HepG2 (cell line): ENCODE results near the gene SIGLEC7. TPM values are rescaled to one million over a fixed set of nuclear protein-coding genes. Genes with fewer than 3 reads are reported as not detected.
A peak's percentile ranks its signal among the peaks of the same experiment; 100 is the strongest.

Source experiments
- AKNA ChIP-seq: sonication (generic); formaldehyde crosslinking; IDR thresholded peaks from 2 replicates; pipeline ENCODE4 v1.4.0; 2020; ENCODE audit warnings: missing genetic modification reagents, borderline replicate concordance
- BCL6 ChIP-seq: IDR thresholded peaks from 2 replicates; pipeline ENCODE4 v1.6.1; 2016; ENCODE audit warnings: missing genetic modification reagents, missing compliant biosample characterization
- CSRNP2 ChIP-seq: sonication (generic); formaldehyde crosslinking; conservative IDR thresholded peaks from 2 replicates; pipeline ENCODE4 v1.8.0; 2022; ENCODE audit warnings: low read depth, missing genetic modification reagents
- DNMT1 ChIP-seq: sonication (generic); formaldehyde crosslinking; IDR thresholded peaks from 2 replicates; pipeline ENCODE4 v1.5.1; 2020; ENCODE audit warnings: mild to moderate bottlenecking, missing genetic modification reagents
- GABPA ChIP-seq, 2 experiments: IDR thresholded peaks; 2 replicates each; pipeline ENCODE4 v1.6.1; 2011 to 2016; ENCODE audit warnings: low read depth in 2 of 2, low read length in 1 of 2, missing biosample characterization in 1 of 2, missing genetic modification characterization in 1 of 2
- GFI1 ChIP-seq: sonication (generic); formaldehyde crosslinking; IDR thresholded peaks from 2 replicates; pipeline ENCODE4 v1.5.0; 2020; ENCODE audit warnings: missing genetic modification reagents, mild to moderate bottlenecking, borderline replicate concordance
- HCFC1 ChIP-seq: fragments of 150-350 bp; IDR thresholded peaks from 2 replicates; pipeline ENCODE4 v1.6.1; 2014; ENCODE audit warnings: low read depth, low read length
- PATZ1 ChIP-seq: sonication (generic); formaldehyde crosslinking; IDR thresholded peaks from 2 replicates; pipeline ENCODE4 v1.4.0; 2020; ENCODE audit warnings: missing genetic modification reagents
- RNF219 ChIP-seq: sonication (generic); formaldehyde crosslinking; IDR thresholded peaks from 2 replicates; pipeline ENCODE4 v1.5.0; 2020; ENCODE audit warnings: mild to moderate bottlenecking, missing genetic modification reagents
- STAT6 ChIP-seq: sonication (generic); formaldehyde crosslinking; IDR thresholded peaks from 2 replicates; pipeline ENCODE4 v1.4.0; 2020; ENCODE audit warnings: missing genetic modification reagents, mild to moderate bottlenecking, borderline replicate concordance
- ZFAT ChIP-seq: sonication (generic); formaldehyde crosslinking; conservative IDR thresholded peaks from 2 replicates; pipeline ENCODE4 v1.8.1; 2023; ENCODE audit warnings: missing genetic modification reagents, inconsistent platforms
- ZIK1 ChIP-seq: sonication (generic); formaldehyde crosslinking; IDR thresholded peaks from 2 replicates; pipeline ENCODE4 v1.5.0; 2020; ENCODE audit warnings: mild to moderate bottlenecking, low read depth, missing genetic modification reagents, borderline replicate concordance
- ZNF10 ChIP-seq: sonication (generic); formaldehyde crosslinking; IDR thresholded peaks from 2 replicates; pipeline ENCODE4 v1.4.0; 2020; ENCODE audit warnings: mild to moderate bottlenecking, low read depth, missing genetic modification reagents, borderline replicate concordance
- ZNF850 ChIP-seq: sonication (generic); formaldehyde crosslinking; conservative IDR thresholded peaks from 2 replicates; pipeline ENCODE4 v1.9.0; 2021; ENCODE audit warnings: mild to moderate bottlenecking, missing genetic modification reagents
- polyA plus RNA-seq, 8 experiments: library from polyadenylated mRNA; depleted of rRNA in 3 of 8; stranded (reverse) in 7 of 8; unstranded in 1 of 8; fragments of >200 nt; fragmentation: Illumina TruSeq in 4 of 8; extraction: Trizol in 4 of 8; gene quantifications; 2 replicates each; pipeline versions ENCODE4 v1.2.1 to v1.2.3, GENCODE V29; 2011 to 2016; ENCODE audit warnings: low read depth in 4 of 8, missing spikeins in 1 of 8, mixed read lengths in 1 of 8; ENCODE audit not compliant: insufficient read depth in 1 of 8
- total RNA-seq, 5 experiments: library from RNA; depleted of rRNA; stranded (reverse); fragments of >200 nt; fragmentation: Illumina TruSeq; extraction: Trizol; gene quantifications; 2 replicates each; pipeline ENCODE4 v1.2.3, GENCODE V29; 2016; ENCODE audit warnings: low read depth in 1 of 5

The SIGLEC7 gene
- total and polyA plus RNA-seq, 2 of the 13 experiments (the other 11 are each of a cell fraction or from before 2014, with no cell fraction given) = not detected

- peak; percentile 72; the same call in 1 of the 2 replicates for TF ChIP-seq STAT6
- TF ChIP-seq ZIK1 (CRISPR knock-in tag) = no peak
- no peak for TF ChIP-seq ZNF10 (CRISPR knock-in tag)
- no peak for TF ChIP-seq BCL6 (CRISPR knock-in tag)
- TF ChIP-seq PATZ1 (CRISPR knock-in tag) = peak; percentile 31; the same call in 1 of the 2 replicates
- no peak for TF ChIP-seq AKNA (CRISPR knock-in tag)
- no peak for TF ChIP-seq ZNF850 (CRISPR knock-in tag)
- TF ChIP-seq DNMT1 (CRISPR knock-in tag) = no peak
- TF ChIP-seq HCFC1 = peak; percentile 98
- no peak for TF ChIP-seq ZFAT (CRISPR knock-in tag)
- no peak for TF ChIP-seq CSRNP2
- peak; percentile 91 for TF ChIP-seq GABPA (IDR thresholded peaks at IDR 0.05; ENCODE audit: low read depth, low read length)
- peak; percentile 99 for TF ChIP-seq GABPA (CRISPR knock-in tag; IDR thresholded peaks at IDR 0.05; ENCODE audit: low read depth)
- no peak for TF ChIP-seq GFI1
- TF ChIP-seq RNF219 (CRISPR knock-in tag) = no peak
Measured at GRCh38 chr19:51108066-51108804, 33.9 kb upstream of the SIGLEC7 start, which contains the start of gene CTU1 (continued).
